Measurements from ENCODE around the gene HEXD. TPM values are rescaled to one million over a fixed set of nuclear protein-coding genes. Genes with fewer than 3 reads are reported as not detected.

Gene HEXD
- total and polyA plus RNA-seq, 4 donors, result 5.6 to 19.9 (median 12.2) TPM

GRCh38 chr17:82384051-82384729 lies 34.0 kb upstream of the HEXD start:
- peak overlapping the region; percentile 70 to 85 for H3K27ac ChIP-seq (ENCODE audit: low read depth in 1 of 2, low read length in 2 of 2)

GRCh38 chr17:82384730-82385481 lies 33.2 kb upstream of the HEXD start:
- no peak for TF ChIP-seq ZBTB33 (IDR thresholded peaks at IDR 0.05)
- peak; percentile 95 to 97 for TF ChIP-seq RXRA (IDR thresholded peaks at IDR 0.05)
- no peak for TF ChIP-seq FOXA1 (IDR thresholded peaks at IDR 0.05)
- TF ChIP-seq MAX (IDR thresholded peaks at IDR 0.05), result no peak
- TF ChIP-seq TAF1 (conservative IDR thresholded peaks at IDR 0.05), result no peak
- TF ChIP-seq GABPA (IDR thresholded peaks at IDR 0.05 in 1 of 2, conservative IDR thresholded peaks at IDR 0.05 in 1 of 2), result no peak
- TF ChIP-seq SP1 (IDR thresholded peaks at IDR 0.05), result peak; percentile 83
- TF ChIP-seq RAD21 (IDR thresholded peaks at IDR 0.05), result peak; percentile 28 to 67
- peak in 1 of 2 donors; percentile 9 for TF ChIP-seq JUND (IDR thresholded peaks at IDR 0.05)
- no peak for TF ChIP-seq FOXA2 (IDR thresholded peaks at IDR 0.05)
- peak in 1 of 2 donors; percentile 29 for TF ChIP-seq EGR1 (IDR thresholded peaks at IDR 0.05; ENCODE audit: low read depth in 2 of 2)
- peak; percentile 21 for TF ChIP-seq NR2F2 (IDR thresholded peaks at IDR 0.05)
- no peak for TF ChIP-seq YY1 (IDR thresholded peaks at IDR 0.05)
- peak; percentile 61 to 64 for TF ChIP-seq HNF4A (conservative IDR thresholded peaks at IDR 0.05)
- TF ChIP-seq REST (IDR thresholded peaks at IDR 0.05), result peak; percentile 34
- no peak for TF ChIP-seq ATF3 (IDR thresholded peaks at IDR 0.05)
- Histone ChIP-seq H3K9me3 (ENCODE audit: control insufficient read depth in 4 of 4, low read length in 3 of 4) (no peaks in the 10 kb centered on the region), H3K27me3 (ENCODE audit: control insufficient read depth in 4 of 4, insufficient read depth in 4 of 4, low read length in 3 of 4) (no peaks in the 10 kb centered on the region), H3K9ac (ENCODE audit: low read depth in 1 of 2, low read length in 2 of 2) (no peak overlapping the region), H3K4me3 (ENCODE audit: low read depth in 1 of 3, low read length in 3 of 3) (no peak overlapping the region), H3K4me1 (ENCODE audit: control insufficient read depth in 4 of 4, insufficient read depth in 4 of 4, low read length in 3 of 4) (peaks cover 18 to 27% (median 21%) of the 10 kb centered on the region in 4 donors), H3K36me3 (ENCODE audit: control insufficient read depth in 4 of 4, insufficient read depth in 3 of 4, low read depth in 1 of 4, low read length in 3 of 4) (no peaks in the 10 kb centered on the region), H3K27ac (ENCODE audit: low read depth in 1 of 2, low read length in 2 of 2) (peak overlapping the region; percentile 70 to 85)
- DNase-seq (ENCODE audit: low spot score), result no peak
- whole genome bisulfite sequencing, result 19% methylated on average over 26 of the region's 26 CpGs

More at GRCh38 chr17:82384051-82384729, 34.0 kb upstream of the HEXD start:
- TF ChIP-seq FOXA2 (IDR thresholded peaks at IDR 0.05) (no peak), TAF1 (conservative IDR thresholded peaks at IDR 0.05) (no peak), HNF4A (conservative IDR thresholded peaks at IDR 0.05) (peak; percentile 39 to 43), SP1 (IDR thresholded peaks at IDR 0.05) (peak; percentile 28), YY1 (IDR thresholded peaks at IDR 0.05) (no peak), RAD21 (IDR thresholded peaks at IDR 0.05) (no peak), ATF3 (IDR thresholded peaks at IDR 0.05) (no peak), RXRA (IDR thresholded peaks at IDR 0.05) (peak; percentile 10 to 28), CTCF (IDR thresholded peaks at IDR 0.05; ENCODE audit: low read depth, low read length, missing input control) (peak; percentile 18)
- no peak overlapping the region for H3K9ac ChIP-seq (ENCODE audit: low read depth in 1 of 2, low read length in 2 of 2)
- WGBS, result 42% methylated on average over 22 of the region's 22 CpGs
- H3K9me3 ChIP-seq (ENCODE audit: control insufficient read depth in 4 of 4, low read length in 3 of 4), result no peaks in the 10 kb centered on the region
- no peak overlapping the region for H3K4me3 ChIP-seq (ENCODE audit: low read depth in 1 of 3, low read length in 3 of 3)
- H3K36me3 ChIP-seq (ENCODE audit: control insufficient read depth in 4 of 4, insufficient read depth in 3 of 4, low read depth in 1 of 4, low read length in 3 of 4), result no peaks in the 10 kb centered on the region
- DNase-seq (ENCODE audit: low spot score), result no peak
- peaks cover 18 to 27% (median 21%) of the 10 kb centered on the region in 4 donors for H3K4me1 ChIP-seq (ENCODE audit: control insufficient read depth in 4 of 4, insufficient read depth in 4 of 4, low read length in 3 of 4)
- H3K27me3 ChIP-seq (ENCODE audit: control insufficient read depth in 4 of 4, insufficient read depth in 4 of 4, low read length in 3 of 4), result no peaks in the 10 kb centered on the region

Data from liver (tissue), 9 donors.